ENCODE data around the gene NPVF. TPM values are rescaled to one million over a fixed set of nuclear protein-coding genes. Genes with fewer than 3 reads are reported as not detected.

Gene NPVF
- total RNA-seq, 1 experiment from 2014 or later, result not detected

- H3K27ac Mint-ChIP-seq (ENCODE audit: unreplicated experiment), result no peak overlapping the region
- H3K4me3 ChIP-seq (ENCODE audit: low read depth, low read length), result no peak overlapping the region
- ChIA-PET POLR2A (no interaction called here), CTCF (no interaction called here)
- no peak overlapping the region for H3K4me3 Mint-ChIP-seq (ENCODE audit: unreplicated experiment)
- H3K36me3 ChIP-seq (ENCODE audit: control insufficient read depth, insufficient read depth, low read length), result no peaks in the 10 kb centered on the region
- TF ChIP-seq CTCF (IDR thresholded peaks at IDR 0.05; ENCODE audit: insufficient read depth in 1 of 2, low read depth in 1 of 2, low read length in 1 of 2, severe bottlenecking in 1 of 2, unreplicated experiment in 1 of 2), result no peak
- H3K9me3 ChIP-seq, result no peaks in the 10 kb centered on the region
- BruUV-seq (replicated peaks), result no TSS peak
- H3K27me3 ChIP-seq (replicated peaks; ENCODE audit: control insufficient read depth, insufficient read depth, low read length), result no peaks in the 10 kb centered on the region; the same call in 1 of the 2 replicates
- no peak for DNase-seq
- intact Hi-C loops (cut with micrococcal nuclease; ENCODE audit: unreplicated experiment), result no loop called here
- H3K4me1 ChIP-seq, result no peaks in the 10 kb centered on the region
- no peaks in the 10 kb centered on the region for H3K9me3 Mint-ChIP-seq (ENCODE audit: unreplicated experiment)
- H3K4me1 Mint-ChIP-seq (ENCODE audit: low read depth, unreplicated experiment), result no peaks in the 10 kb centered on the region
- peaks cover 30% of the 10 kb centered on the region for H3K27me3 Mint-ChIP-seq (ENCODE audit: insufficient read depth, unreplicated experiment)
- no peaks in the 10 kb centered on the region for H3K36me3 Mint-ChIP-seq (ENCODE audit: insufficient read depth, unreplicated experiment)
These were observed 11.6 kb upstream of the NPVF start for GRCh38 chr7:25239888-25240287.

GRCh38 chr7:25238066-25238725, 9.9 kb upstream of the NPVF start:
- no TSS peak for BruUV-seq (replicated peaks)
- no peaks in the 10 kb centered on the region for H3K4me1 ChIP-seq
- no peaks in the 10 kb centered on the region for H3K9me3 Mint-ChIP-seq (ENCODE audit: unreplicated experiment)
- peaks cover 23% of the 10 kb centered on the region for H3K27me3 Mint-ChIP-seq (ENCODE audit: insufficient read depth, unreplicated experiment)
- H3K4me1 Mint-ChIP-seq (ENCODE audit: low read depth, unreplicated experiment), result no peaks in the 10 kb centered on the region
- no peak for DNase-seq
- H3K27ac Mint-ChIP-seq (ENCODE audit: unreplicated experiment), result no peak overlapping the region
- H3K27me3 ChIP-seq (replicated peaks; ENCODE audit: control insufficient read depth, insufficient read depth, low read length), result no peaks in the 10 kb centered on the region; the same call in 1 of the 2 replicates
- CTCF ChIA-PET, result interaction anchor here (0.8 to 1.3 kb wide), 2 partner anchors 21 to 58 kb away, joined by 3 read pairs; a partner anchor contains a TSS
- H3K4me3 Mint-ChIP-seq (ENCODE audit: unreplicated experiment), result no peak overlapping the region
- H3K9me3 ChIP-seq, result no peaks in the 10 kb centered on the region
- POLR2A ChIA-PET, result no interaction called here
- no peaks in the 10 kb centered on the region for H3K36me3 Mint-ChIP-seq (ENCODE audit: insufficient read depth, unreplicated experiment)
- H3K36me3 ChIP-seq (ENCODE audit: control insufficient read depth, insufficient read depth, low read length), result no peaks in the 10 kb centered on the region
- no peak overlapping the region for H3K4me3 ChIP-seq (ENCODE audit: low read depth, low read length)
- intact Hi-C loops (cut with micrococcal nuclease; ENCODE audit: unreplicated experiment), result no loop called here
- TF ChIP-seq CTCF (IDR thresholded peaks at IDR 0.05; ENCODE audit: insufficient read depth in 1 of 2, low read depth in 1 of 2, low read length in 1 of 2, severe bottlenecking in 1 of 2, unreplicated experiment in 1 of 2), result no peak

GRCh38 chr7:25235471-25235870, 7.2 kb upstream of the NPVF start:
- Histone ChIP-seq H3K4me1 (no peaks in the 10 kb centered on the region), H3K36me3 (ENCODE audit: control insufficient read depth, insufficient read depth, low read length) (no peaks in the 10 kb centered on the region), H3K9me3 (0 out of 2 replicates have a peak, but pooled peaks cover 2% of the 10 kb centered on the region), H3K4me3 (ENCODE audit: low read depth, low read length) (no peak overlapping the region), H3K27me3 (replicated peaks; ENCODE audit: control insufficient read depth, insufficient read depth, low read length) (no peaks in the 10 kb centered on the region; the same call in 1 of the 2 replicates)
- Mint-ChIP-seq H3K27ac (ENCODE audit: unreplicated experiment) (no peak overlapping the region), H3K36me3 (ENCODE audit: insufficient read depth, unreplicated experiment) (no peaks in the 10 kb centered on the region), H3K27me3 (ENCODE audit: insufficient read depth, unreplicated experiment) (peaks cover 22% of the 10 kb centered on the region), H3K4me1 (ENCODE audit: low read depth, unreplicated experiment) (no peaks in the 10 kb centered on the region), H3K9me3 (ENCODE audit: unreplicated experiment) (no peaks in the 10 kb centered on the region), H3K4me3 (ENCODE audit: unreplicated experiment) (no peak overlapping the region)
- ChIA-PET CTCF (interaction anchor here (1.6 kb wide), 1 partner anchor 24 kb away, joined by 4 read pairs; no protein-coding TSS in a partner anchor), POLR2A (no interaction called here)
- TF ChIP-seq CTCF (IDR thresholded peaks at IDR 0.05; ENCODE audit: insufficient read depth in 1 of 2, low read depth in 1 of 2, low read length in 1 of 2, severe bottlenecking in 1 of 2, unreplicated experiment in 1 of 2), result no peak
- DNase-seq, result no peak
- intact Hi-C loops (cut with micrococcal nuclease; ENCODE audit: unreplicated experiment), result no loop called here
- BruUV-seq (replicated peaks), result no TSS peak
